ENCODE measurements around the gene ATXN8OS. TPM values are rescaled to one million over a fixed set of nuclear protein-coding genes. Genes with fewer than 3 reads are reported as not detected.

Gene ATXN8OS
- not detected for total RNA-seq

- peaks cover 2% of the 10 kb centered on the region for H3K9me3 Mint-ChIP-seq (ENCODE audit: low read depth)
- intact Hi-C loops (cut with DNase I, micrococcal nuclease): no loop called here
- no peak within 1 kb of the TSS for H3K4me3 Mint-ChIP-seq
- H3K27ac Mint-ChIP-seq: no peak within 1 kb of the TSS
- H3K36me3 Mint-ChIP-seq (ENCODE audit: low read depth): no peaks in the 10 kb centered on the region
- ATAC-seq (no peak), DNase-seq (no peak)
- H3K27me3 Mint-ChIP-seq: peaks cover 3% of the 10 kb centered on the region
- no peaks in the 10 kb centered on the region for H3K4me1 Mint-ChIP-seq
- POLR2A ChIA-PET: no interaction called here
- CTCF ChIA-PET: no interaction called here
Measured at GRCh38 chr13:70107498-70108281, at the start of gene ATXN8OS. ATXN8OS (plus strand) TSS chr13:70107826.

GRCh38 chr13:70080012-70080411, 27.6 kb upstream of the ATXN8OS start:
- POLR2A ChIA-PET: no interaction called here
- intact Hi-C loops (cut with DNase I, micrococcal nuclease): no loop called here
- ATAC-seq: no peak
- peaks cover 3% of the 10 kb centered on the region for H3K9me3 Mint-ChIP-seq (ENCODE audit: low read depth)
- no peaks in the 10 kb centered on the region for H3K4me1 Mint-ChIP-seq
- CTCF ChIA-PET: no interaction called here
- H3K4me3 Mint-ChIP-seq: no peak overlapping the region
- DNase-seq: no peak
- H3K27me3 Mint-ChIP-seq: no peaks in the 10 kb centered on the region
- H3K27ac Mint-ChIP-seq: no peak overlapping the region
- no peaks in the 10 kb centered on the region for H3K36me3 Mint-ChIP-seq (ENCODE audit: low read depth)

GRCh38 chr13:70087247-70087646, 20.4 kb upstream of the ATXN8OS start:
- POLR2A ChIA-PET: no interaction called here
- no peak overlapping the region for H3K4me3 Mint-ChIP-seq
- peaks cover 9% of the 10 kb centered on the region for H3K9me3 Mint-ChIP-seq (ENCODE audit: low read depth)
- no peaks in the 10 kb centered on the region for H3K4me1 Mint-ChIP-seq
- H3K36me3 Mint-ChIP-seq (ENCODE audit: low read depth): no peaks in the 10 kb centered on the region
- no peaks in the 10 kb centered on the region for H3K27me3 Mint-ChIP-seq
- intact Hi-C loops (cut with DNase I, micrococcal nuclease): no loop called here
- H3K27ac Mint-ChIP-seq: no peak overlapping the region
- ATAC-seq (no peak), DNase-seq (no peak)
- CTCF ChIA-PET: interaction anchor here (0.8 kb wide), 1 partner anchor 10 kb away, joined by 3 read pairs; no protein-coding TSS in a partner anchor

GRCh38 chr13:70088926-70089325, 18.7 kb upstream of the ATXN8OS start:
- Mint-ChIP-seq H3K4me1 (no peaks in the 10 kb centered on the region), H3K4me3 (no peak overlapping the region), H3K27ac (no peak overlapping the region), H3K27me3 (no peaks in the 10 kb centered on the region), H3K36me3 (ENCODE audit: low read depth) (no peaks in the 10 kb centered on the region), H3K9me3 (ENCODE audit: low read depth) (peaks cover 9% of the 10 kb centered on the region)
- intact Hi-C loops (cut with DNase I, micrococcal nuclease): no loop called here
- ChIA-PET CTCF (no interaction called here), POLR2A (no interaction called here)
- no peak for DNase-seq
- no peak for ATAC-seq

GRCh38 chr13:70090036-70090723, 17.4 kb upstream of the ATXN8OS start:
- POLR2A ChIA-PET: no interaction called here
- H3K9me3 Mint-ChIP-seq (ENCODE audit: low read depth): peaks cover 9% of the 10 kb centered on the region
- H3K4me1 Mint-ChIP-seq: no peaks in the 10 kb centered on the region
- DNase-seq (no peak), ATAC-seq (no peak)
- H3K36me3 Mint-ChIP-seq (ENCODE audit: low read depth): no peaks in the 10 kb centered on the region
- no peak overlapping the region for H3K27ac Mint-ChIP-seq
- no peak overlapping the region for H3K4me3 Mint-ChIP-seq
- CTCF ChIA-PET: no interaction called here
- intact Hi-C loops (cut with DNase I, micrococcal nuclease): no loop called here
- H3K27me3 Mint-ChIP-seq: no peaks in the 10 kb centered on the region

GRCh38 chr13:70098669-70099068, 9.0 kb upstream of the ATXN8OS start:
- H3K27ac Mint-ChIP-seq: no peak overlapping the region
- no peaks in the 10 kb centered on the region for H3K4me1 Mint-ChIP-seq
- DNase-seq (no peak), ATAC-seq (no peak)
- ChIA-PET POLR2A (no interaction called here), CTCF (no interaction called here)
- peaks cover 8% of the 10 kb centered on the region for H3K9me3 Mint-ChIP-seq (ENCODE audit: low read depth)
- intact Hi-C loops (cut with DNase I, micrococcal nuclease): no loop called here
- H3K27me3 Mint-ChIP-seq: no peaks in the 10 kb centered on the region
- no peaks in the 10 kb centered on the region for H3K36me3 Mint-ChIP-seq (ENCODE audit: low read depth)
- no peak overlapping the region for H3K4me3 Mint-ChIP-seq

GRCh38 chr13:70104481-70104880, 3.1 kb upstream of the ATXN8OS start:
- no peaks in the 10 kb centered on the region for H3K36me3 Mint-ChIP-seq (ENCODE audit: low read depth)
- no peak for DNase-seq
- intact Hi-C loops (cut with DNase I, micrococcal nuclease): loop anchor here in 1 of 2 experiments (5.0 kb wide), 1 partner anchor 463 kb away; no protein-coding TSS in a partner anchor
- POLR2A ChIA-PET: no interaction called here
- no peak overlapping the region for H3K27ac Mint-ChIP-seq
- no peaks in the 10 kb centered on the region for H3K4me1 Mint-ChIP-seq
- peaks cover 3% of the 10 kb centered on the region for H3K27me3 Mint-ChIP-seq
- CTCF ChIA-PET: no interaction called here
- H3K4me3 Mint-ChIP-seq: no peak overlapping the region
- peaks cover 2% of the 10 kb centered on the region for H3K9me3 Mint-ChIP-seq (ENCODE audit: low read depth)
- ATAC-seq: no peak

- H3K27ac Mint-ChIP-seq: no peak overlapping the region
- intact Hi-C loops (cut with DNase I, micrococcal nuclease): no loop called here
- H3K27me3 Mint-ChIP-seq: peaks cover 3% of the 10 kb centered on the region
- ATAC-seq (no peak), DNase-seq (no peak)
- no peak overlapping the region for H3K4me3 Mint-ChIP-seq
- H3K36me3 Mint-ChIP-seq (ENCODE audit: low read depth): no peaks in the 10 kb centered on the region
- ChIA-PET POLR2A (no interaction called here), CTCF (no interaction called here)
- no peaks in the 10 kb centered on the region for H3K4me1 Mint-ChIP-seq
- peaks cover 2% of the 10 kb centered on the region for H3K9me3 Mint-ChIP-seq (ENCODE audit: low read depth)
Measured at GRCh38 chr13:70107125-70107497, 515 bp upstream of the ATXN8OS start.

GRCh38 chr13:70108356-70109105, 905 bp downstream of the ATXN8OS start, which contains the start of gene KLHL1:
KLHL1 (minus strand) TSS chr13:70108452; CDS start chr13:70107699, 753 bp downstream.
- intact Hi-C loops (cut with DNase I, micrococcal nuclease): no loop called here
- POLR2A ChIA-PET: no interaction called here
- H3K27ac Mint-ChIP-seq: no peak within 1 kb of the TSS
- DNase-seq (no peak), ATAC-seq (no peak)
- H3K9me3 Mint-ChIP-seq (ENCODE audit: low read depth): no peaks in the 10 kb centered on the region
- no peaks in the 10 kb centered on the region for H3K4me1 Mint-ChIP-seq
- H3K27me3 Mint-ChIP-seq: peaks cover 3% of the 10 kb centered on the region
- H3K4me3 Mint-ChIP-seq: no peak within 1 kb of the TSS
- CTCF ChIA-PET: no interaction called here
- no peaks in the 10 kb centered on the region for H3K36me3 Mint-ChIP-seq (ENCODE audit: low read depth)

- ATAC-seq (no peak), DNase-seq (no peak)
- CTCF ChIA-PET: no interaction called here
- POLR2A ChIA-PET: no interaction called here
- intact Hi-C loops (cut with DNase I, micrococcal nuclease): no loop called here
- H3K36me3 Mint-ChIP-seq (ENCODE audit: low read depth): no peaks in the 10 kb centered on the region
- H3K9me3 Mint-ChIP-seq (ENCODE audit: low read depth): peaks cover 11% of the 10 kb centered on the region
- no peaks in the 10 kb centered on the region for H3K27me3 Mint-ChIP-seq
- H3K4me3 Mint-ChIP-seq: no peak overlapping the region
- H3K4me1 Mint-ChIP-seq: no peaks in the 10 kb centered on the region
- H3K27ac Mint-ChIP-seq: no peak overlapping the region
Measured at GRCh38 chr13:70117338-70117905, 9.8 kb downstream of the ATXN8OS start.

- ChIA-PET POLR2A (no interaction called here), CTCF (no interaction called here)
- ATAC-seq (no peak), DNase-seq (no peak)
- Mint-ChIP-seq H3K36me3 (ENCODE audit: low read depth) (no peaks in the 10 kb centered on the region), H3K4me3 (no peak overlapping the region), H3K27ac (no peak overlapping the region), H3K27me3 (no peaks in the 10 kb centered on the region), H3K9me3 (ENCODE audit: low read depth) (peaks cover 10% of the 10 kb centered on the region), H3K4me1 (no peaks in the 10 kb centered on the region)
- intact Hi-C loops (cut with DNase I, micrococcal nuclease): no loop called here
Measured at GRCh38 chr13:70125693-70126092, 18.1 kb downstream of the ATXN8OS start.

Measured in activated CD4-positive, alpha-beta T cell treated with anti-CD3 and anti-CD28 coated beads for 36 hours (primary cell).